IMR-90 (cell line): Measurements from ENCODE around the gene CPSF7. TPM values are rescaled to one million over a fixed set of nuclear protein-coding genes. Genes with fewer than 3 reads are reported as not detected.

ENCODE experiments used
- ATAC-seq: fragments of 200-7000 bp; cut with Tn5 transposase; 2 replicates; pipeline ENCODE4 v1.9.1; 2020; ENCODE audit warnings: low read depth, mild to moderate bottlenecking, moderate library complexity
- BruUV-seq: library from RNA; stranded (reverse); fragments of 400-500 nt; replicated peaks from 2 replicates; lab custom pipeline; 2021; lab: Mats Ljungman, UMichigan
- CTCF ChIA-PET: fragments of 300-600 bp; formaldehyde crosslinking; extraction: SDS; loops from one replicate; lab custom pipeline; 2021; ENCODE audit warnings: antibody characterized with exemption; lab: Yijun Ruan, JAX
- POLR2A ChIA-PET: fragments of 300-600 bp; sonication (Branson Sonifier 250); formaldehyde crosslinking; loops from one replicate; lab custom pipeline; 2022; ENCODE audit warnings: antibody characterized with exemption; ENCODE audit not compliant: unreplicated experiment; lab: Charles Lee
- DNase-seq: peaks from one replicate; pipeline ENCODE4 v3.0.0; 2013
- H2AFZ ChIP-seq: replicated peaks from 2 replicates; pipeline ENCODE3; 2013; ENCODE audit warnings: low read length, mild to moderate bottlenecking; ENCODE audit not compliant: poor library complexity
- H2AK5ac ChIP-seq: 2 replicates; pipeline ENCODE4 v1.6.1; 2013; ENCODE audit warnings: low read depth, low read length, inconsistent platforms
- H2AK9ac ChIP-seq: replicated peaks from 2 replicates; pipeline ENCODE3; 2013; ENCODE audit warnings: mild to moderate bottlenecking, low read depth, low read length, moderate library complexity; ENCODE audit not compliant: poor library complexity
- H2BK120ac ChIP-seq: 2 replicates; pipeline ENCODE4 v1.6.1; 2013; ENCODE audit warnings: low read depth, low read length, inconsistent platforms
- H2BK15ac ChIP-seq: 3 replicates; pipeline ENCODE4 v1.6.1; 2013; ENCODE audit warnings: low read depth, low read length, inconsistent platforms
- H2BK20ac ChIP-seq: 2 replicates; pipeline ENCODE4 v1.6.1; 2013; ENCODE audit warnings: low read depth, mild to moderate bottlenecking, inconsistent platforms, low read length, moderate library complexity
- H2BK5ac ChIP-seq: 2 replicates; pipeline ENCODE4 v1.6.1; 2013; ENCODE audit warnings: mild to moderate bottlenecking, low read depth, low read length, inconsistent platforms; ENCODE audit not compliant: poor library complexity, severe bottlenecking
- H3K14ac ChIP-seq: replicated peaks from 2 replicates; pipeline ENCODE4 v1.6.1; 2013; ENCODE audit warnings: low read depth, low read length, inconsistent platforms
- H3K18ac ChIP-seq: 2 replicates; pipeline ENCODE4 v1.6.1; 2013; ENCODE audit warnings: low read depth, low read length, control low read depth
- H3K23ac ChIP-seq: 2 replicates; pipeline ENCODE4 v1.6.1; 2013; ENCODE audit warnings: low read depth, low read length, inconsistent platforms
- H3K27ac ChIP-seq: 2 replicates; pipeline ENCODE4 v1.5.1; 2013; ENCODE audit warnings: mild to moderate bottlenecking, control low read depth, low read length; ENCODE audit not compliant: insufficient read depth
- H3K27me3 ChIP-seq: 2 replicates; pipeline ENCODE4 v1.6.1; 2013; ENCODE audit warnings: low read length; ENCODE audit not compliant: control insufficient read depth, insufficient read depth
- H3K36me3 ChIP-seq: 2 replicates; pipeline ENCODE4 v1.6.1; 2013; ENCODE audit warnings: low read length, mixed read lengths; ENCODE audit not compliant: control insufficient read depth, insufficient read depth
- H3K4ac ChIP-seq: 2 replicates; pipeline ENCODE4 v1.6.1; 2013; ENCODE audit warnings: low read depth, low read length, inconsistent platforms
- H3K4me1 ChIP-seq: 2 replicates; pipeline ENCODE4 v1.6.1; 2013; ENCODE audit warnings: low read length, mixed read lengths; ENCODE audit not compliant: control insufficient read depth, insufficient read depth
- H3K4me2 ChIP-seq: 2 replicates; pipeline ENCODE4 v1.6.1; 2013; ENCODE audit warnings: low read depth, mild to moderate bottlenecking, control low read depth, low read length, moderate library complexity
- H3K4me3 ChIP-seq: 2 replicates; pipeline ENCODE4 v1.5.1; 2013; ENCODE audit warnings: low read depth, mild to moderate bottlenecking, control low read depth, low read length, moderate library complexity; ENCODE audit not compliant: insufficient read depth
- H3K56ac ChIP-seq: 2 replicates; pipeline ENCODE4 v1.6.1; 2013; ENCODE audit warnings: low read length, inconsistent platforms; ENCODE audit not compliant: insufficient read depth; ENCODE audit errors: extremely low read depth
- H3K79me1 ChIP-seq, 2 experiments: 2 replicates each; pipeline ENCODE4 v1.6.1; 2013; ENCODE audit warnings: low read length in 2 of 2, inconsistent platforms in 1 of 2, low read depth in 1 of 2
- H3K9ac ChIP-seq: 2 replicates; pipeline ENCODE4 v1.6.1; 2013; ENCODE audit warnings: low read depth, low read length, control low read depth
- H3K9me1 ChIP-seq: 2 replicates; pipeline ENCODE4 v1.6.1; 2013; ENCODE audit warnings: low read length, inconsistent platforms; ENCODE audit not compliant: insufficient read depth
- H3K9me3 ChIP-seq: 2 replicates; pipeline ENCODE4 v1.6.1; 2013; ENCODE audit warnings: low read length; ENCODE audit not compliant: control insufficient read depth, insufficient read depth
- H4K20me1 ChIP-seq: 2 replicates; pipeline ENCODE4 v1.6.1; 2013; ENCODE audit warnings: low read length, inconsistent platforms; ENCODE audit not compliant: insufficient read depth
- H4K5ac ChIP-seq: 2 replicates; pipeline ENCODE4 v1.6.1; 2013; ENCODE audit warnings: mild to moderate bottlenecking, low read depth, low read length, control low read depth
- H4K8ac ChIP-seq, 2 experiments: 2 replicates each; pipeline ENCODE4 v1.6.1; 2013; ENCODE audit warnings: low read depth in 2 of 2, low read length in 2 of 2, control low read depth in 1 of 2, inconsistent platforms in 1 of 2
- H4K91ac ChIP-seq: 2 replicates; pipeline ENCODE4 v1.6.1; 2013; ENCODE audit warnings: low read depth, low read length, inconsistent platforms; ENCODE audit not compliant: insufficient read depth
- BHLHE40 ChIP-seq: fragments of 150-350 bp; IDR thresholded peaks from 2 replicates; pipeline ENCODE4 v1.6.1; 2016; ENCODE audit warnings: mild to moderate bottlenecking, low read depth, low read length
- CEBPB ChIP-seq: IDR thresholded peaks from 2 replicates; pipeline ENCODE4 v1.6.1; 2012; ENCODE audit warnings: low read depth, low read length, improper control_type of control experiment
- CHD1 ChIP-seq: IDR thresholded peaks from 2 replicates; pipeline ENCODE4 v1.6.1; 2012; ENCODE audit warnings: low read depth, low read length, improper control_type of control experiment
- FOS ChIP-seq: fragments of 150-350 bp; IDR thresholded peaks from 2 replicates; pipeline ENCODE4 v1.6.1; 2016; ENCODE audit warnings: low read depth, low read length
- NFE2L2 ChIP-seq: fragments of 150-350 bp; IDR thresholded peaks from 2 replicates; pipeline ENCODE4 v1.6.1; 2016; ENCODE audit warnings: low read depth, mild to moderate bottlenecking, low read length
- POLR2A ChIP-seq: IDR thresholded peaks from 2 replicates; pipeline ENCODE4 v1.6.1; 2012; ENCODE audit warnings: mild to moderate bottlenecking, low read depth, low read length
- RAD21 ChIP-seq: IDR thresholded peaks from 2 replicates; pipeline ENCODE4 v1.6.1; 2012; ENCODE audit warnings: low read length, improper control_type of control experiment
- RCOR1 ChIP-seq: IDR thresholded peaks from 2 replicates; pipeline ENCODE4 v1.6.1; 2012; ENCODE audit warnings: mild to moderate bottlenecking, low read length, improper control_type of control experiment; ENCODE audit not compliant: insufficient replicate concordance
- RFX5 ChIP-seq: IDR thresholded peaks from 2 replicates; pipeline ENCODE4 v1.8.0; 2012; ENCODE audit warnings: low read depth, mild to moderate bottlenecking, low read length, moderate library complexity
- SMC3 ChIP-seq: fragments of 150-350 bp; IDR thresholded peaks from 2 replicates; pipeline ENCODE4 v1.6.1; 2016; ENCODE audit warnings: low read depth, mild to moderate bottlenecking, antibody characterized with exemption, low read length, moderate library complexity
- WGBS, 2 experiments: methylation state at CpG; one replicate each; pipeline versions ENCODE4 v1.1.5 to v1.1.7; 2013; ENCODE audit warnings: missing lambda C conversion rate in 2 of 2; ENCODE audit not compliant: insufficient read length in 1 of 2; ENCODE audit errors: extremely low coverage in 2 of 2; 5-methylcytosine and 5-hydroxymethylcytosine counted together
- dilution Hi-C: fragments of 300-500 bp; cut with HindIII; formaldehyde crosslinking; loops from one replicate; pipeline ENCODE4 v1.14.3; 2018; ENCODE audit warnings: low sequenced_read_pairs; ENCODE audit not compliant: unreplicated experiment
- in situ Hi-C: fragments of 300-500 bp; cut with MboI; formaldehyde crosslinking; loops from 3 replicates; pipeline ENCODE4 v1.14.3; 2019; ENCODE audit warnings: low sequenced_read_pairs, inconsistent platforms, mixed read lengths
- intact Hi-C: fragments of 100-400 bp; cut with micrococcal nuclease; formaldehyde crosslinking; loops from 2 replicates; pipeline ENCODE4 v1.10.0; 2022
- polyA plus RNA-seq, 3 experiments: library from polyadenylated mRNA; depleted of rRNA; stranded (reverse); fragments of >200 nt; gene quantifications; 2 replicates each; pipeline ENCODE4 v1.2.3, GENCODE V29; 2012; ENCODE audit warnings: low replicate concordance in 1 of 3
- total RNA-seq: library from RNA; depleted of rRNA; stranded (reverse); fragments of >200 nt; gene quantifications from 2 replicates; pipeline ENCODE4 v1.2.3, GENCODE V29; 2012

CPSF7 gene
- total and polyA plus RNA-seq, 2 of the 4 experiments (the other 2 are of a cell fraction), result 9.5 to 55.2 TPM

GRCh38 chr11:61390161-61390560 is 39.6 kb downstream of the CPSF7 start:
- Histone ChIP-seq H3K4ac (no peak overlapping the region), H3K4me2 (no peak overlapping the region), H3K56ac (no peak overlapping the region), H3K23ac (no peak overlapping the region), H4K91ac (no peak overlapping the region), H2AK9ac (peak overlapping the region; percentile 42), H3K4me3 (no peak overlapping the region), H3K18ac (no peak overlapping the region), H3K36me3 (peaks cover 3% of the 10 kb centered on the region; the same call in 1 of the 2 replicates), H3K4me1 (peaks cover 3% of the 10 kb centered on the region; the same call in 1 of the 2 replicates), H3K79me1 (peaks cover 9 to 25% of the 10 kb centered on the region in 2 experiments; a peak in 3 of 4 replicates), H2BK120ac (no peak overlapping the region), H2BK15ac (no peak overlapping the region), H2AK5ac (no peak overlapping the region), H4K5ac (no peak overlapping the region), H3K9me1 (peaks cover 3% of the 10 kb centered on the region; the same call in 1 of the 2 replicates), H2BK20ac (no peak overlapping the region), H4K8ac (no peak overlapping the region), H3K9me3 (no peaks in the 10 kb centered on the region), H3K14ac (no peak overlapping the region), H3K27me3 (no peaks in the 10 kb centered on the region), H2AFZ (no peak overlapping the region), H3K27ac (no peak overlapping the region), H3K9ac (no peak overlapping the region), H2BK5ac (no peak overlapping the region), H4K20me1 (no peaks in the 10 kb centered on the region)
- no CpG with 5 or more reads among the region's 1 CpG for WGBS, 2 experiments
- dilution Hi-C loops, result no loop called here
- no peak for ATAC-seq
- DNase-seq, result peak; percentile 24
- CTCF ChIA-PET, result no interaction called here
- TF ChIP-seq POLR2A, result no peak
- TF ChIP-seq RCOR1, result no peak
- no peak for TF ChIP-seq RAD21
- no peak for TF ChIP-seq FOS
- no peak for TF ChIP-seq BHLHE40
- TF ChIP-seq SMC3, result no peak
- TF ChIP-seq CEBPB, result no peak
- TF ChIP-seq RFX5, result no peak
- no peak for TF ChIP-seq CHD1
- TF ChIP-seq NFE2L2, result no peak
- in situ Hi-C loops, result no loop called here
- BruUV-seq, result no TSS peak
- intact Hi-C loops, result no loop called here
- POLR2A ChIA-PET, result no interaction called here
